Measurements from ENCODE around the gene YIPF3.

DNA sequence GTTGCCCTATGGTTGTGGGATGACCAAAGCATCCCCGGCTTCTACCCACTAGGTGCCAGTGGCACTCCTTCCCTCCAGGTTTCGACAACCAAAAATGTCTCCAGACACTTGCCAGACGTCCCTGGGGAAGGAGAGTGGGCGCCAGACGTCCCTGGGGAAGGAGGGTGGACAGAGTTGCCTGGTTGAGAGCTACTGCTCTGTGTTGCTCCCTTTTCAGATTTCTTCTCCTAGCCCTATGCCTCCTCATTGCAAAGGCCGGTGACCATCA is 19.7 kb downstream of the YIPF3 start:
- TF ChIP-seq ELF4 (CRISPR knock-in tag; IDR thresholded peaks at IDR 0.05; ENCODE audit: low read depth) (no peak), RELA (CRISPR knock-in tag; IDR thresholded peaks at IDR 0.05; ENCODE audit: borderline replicate concordance) (no peak), CTCF (IDR thresholded peaks at IDR 0.05) (no peak), NR2C2 (CRISPR knock-in tag; IDR thresholded peaks at IDR 0.05) (no peak), HMGXB4 (CRISPR knock-in tag; IDR thresholded peaks at IDR 0.05) (no peak), ZNF512 (CRISPR knock-in tag; IDR thresholded peaks at IDR 0.05; ENCODE audit: borderline replicate concordance) (no peak), MAX (CRISPR knock-in tag; IDR thresholded peaks at IDR 0.05) (no peak)
- TF ChIP-seq, protein P1, sequence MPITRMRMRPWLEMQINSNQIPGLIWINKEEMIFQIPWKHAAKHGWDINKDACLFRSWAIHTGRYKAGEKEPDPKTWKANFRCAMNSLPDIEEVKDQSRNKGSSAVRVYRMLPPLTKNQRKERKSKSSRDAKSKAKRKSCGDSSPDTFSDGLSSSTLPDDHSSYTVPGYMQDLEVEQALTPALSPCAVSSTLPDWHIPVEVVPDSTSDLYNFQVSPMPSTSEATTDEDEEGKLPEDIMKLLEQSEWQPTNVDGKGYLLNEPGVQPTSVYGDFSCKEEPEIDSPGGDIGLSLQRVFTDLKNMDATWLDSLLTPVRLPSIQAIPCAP (CRISPR knock-in tag; IDR thresholded peaks at IDR 0.05), result no peak

Measured in WTC11 (cell line).